Mesodermal cell (in vitro differentiated cells): ENCODE results near the gene ABCA4.
"Not testable (repeated sequence)": the region's sequence is repeated elsewhere in the genome, so short reads cannot be mapped to it uniquely, and the experiment has no call there.

Experiments used
- H3K27ac ChIP-seq: 2 replicates; pipeline ENCODE4 v1.7.0; 2013; ENCODE audit warnings: mild to moderate bottlenecking, low read depth, low read length, moderate library complexity; ENCODE audit not compliant: severe bottlenecking
- H3K36me3 ChIP-seq: 2 replicates; pipeline ENCODE4 v1.7.1; 2013; ENCODE audit warnings: mild to moderate bottlenecking, low read length, moderate library complexity; ENCODE audit not compliant: control insufficient read depth, insufficient read depth
- H3K4me1 ChIP-seq: one replicate; pipeline ENCODE4 v1.7.1; 2013; ENCODE audit warnings: mild to moderate bottlenecking, low read length; ENCODE audit not compliant: insufficient read depth, control insufficient read depth, poor library complexity, severe bottlenecking
- H3K4me3 ChIP-seq: 2 replicates; pipeline ENCODE4 v1.7.0; 2013; ENCODE audit warnings: low read length, control low read depth, mild to moderate bottlenecking; ENCODE audit not compliant: insufficient read depth, poor library complexity, severe bottlenecking; ENCODE audit errors: extremely low read depth
- H3K9me3 ChIP-seq: 2 replicates; pipeline ENCODE4 v1.7.1; 2013; ENCODE audit warnings: mild to moderate bottlenecking, low read length, moderate library complexity; ENCODE audit not compliant: control insufficient read depth
- WGBS, 2 experiments: methylation state at CpG; one replicate each; pipeline ENCODE4 v1.1.5; 2013; ENCODE audit warnings: missing lambda C conversion rate in 2 of 2; ENCODE audit not compliant: insufficient coverage in 2 of 2; 5-methylcytosine and 5-hydroxymethylcytosine counted together

Gene ABCA4

GRCh38 chr1:94000510-94001282 is 120.3 kb downstream of the ABCA4 start:
- no peaks in the 10 kb centered on the region for H3K36me3 ChIP-seq
- no peak overlapping the region for H3K27ac ChIP-seq
- H3K4me1 ChIP-seq: no peaks in the 10 kb centered on the region
- WGBS, 2 experiments: 91 to 95% methylated on average over 4 to 5 of the region's 12 CpGs
- H3K9me3 ChIP-seq: no peaks in the 10 kb centered on the region
- H3K4me3 ChIP-seq: no peak overlapping the region

- H3K36me3 ChIP-seq: no peaks in the 10 kb centered on the region
- no peaks in the 10 kb centered on the region for H3K4me1 ChIP-seq
- WGBS, 2 experiments: no CpG with 5 or more reads among the region's 3 CpGs
- no peak overlapping the region for H3K4me3 ChIP-seq
- H3K27ac ChIP-seq: no peak overlapping the region
- H3K9me3 ChIP-seq: no peaks in the 10 kb centered on the region
Observed at GRCh38 chr1:93999840-94000415, 121.0 kb downstream of the ABCA4 start.

- H3K4me3 ChIP-seq, H3K9me3 ChIP-seq, H3K4me1 ChIP-seq, H3K36me3 ChIP-seq, H3K27ac ChIP-seq: not testable (repeated sequence)
- WGBS, 2 experiments: 100% methylated on average over 1 to 2 of the region's 4 CpGs
Observed at GRCh38 chr1:93998532-93998931, 122.4 kb downstream of the ABCA4 start.

- peaks cover 12% of the 10 kb centered on the region for H3K4me1 ChIP-seq
- H3K36me3 ChIP-seq: no peaks in the 10 kb centered on the region
- 92 to 94% methylated on average over 4 to 5 of the region's 7 CpGs for WGBS, 2 experiments
- H3K27ac ChIP-seq: no peak overlapping the region
- H3K4me3 ChIP-seq: no peak overlapping the region
- no peaks in the 10 kb centered on the region for H3K9me3 ChIP-seq
Observed at GRCh38 chr1:93997756-93998155, 123.2 kb downstream of the ABCA4 start.

- Histone ChIP-seq H3K4me1 (peaks cover 12% of the 10 kb centered on the region), H3K4me3 (no peak overlapping the region), H3K9me3 (no peaks in the 10 kb centered on the region), H3K36me3 (no peaks in the 10 kb centered on the region), H3K27ac (no peak overlapping the region)
- WGBS, 2 experiments: 83 to 92% methylated on average over 1 to 2 of the region's 5 CpGs
Observed at GRCh38 chr1:93995837-93996536, 125.0 kb downstream of the ABCA4 start.

GRCh38 chr1:93993731-93994130 is 127.2 kb downstream of the ABCA4 start:
- WGBS, 2 experiments: 86 to 100% methylated on average over 2 to 3 of the region's 6 CpGs
- Histone ChIP-seq H3K9me3 (no peaks in the 10 kb centered on the region), H3K4me1 (peaks cover 12% of the 10 kb centered on the region), H3K36me3 (no peaks in the 10 kb centered on the region), H3K27ac (peak overlapping the region; percentile 51), H3K4me3 (no peak overlapping the region)

GRCh38 chr1:93992954-93993353 is 128.0 kb downstream of the ABCA4 start:
- 93 to 95% methylated on average over 10 of the region's 10 CpGs for WGBS, 2 experiments
- Histone ChIP-seq H3K36me3 (no peaks in the 10 kb centered on the region), H3K9me3 (no peaks in the 10 kb centered on the region), H3K4me3 (no peak overlapping the region), H3K27ac (no peak overlapping the region), H3K4me1 (peaks cover 12% of the 10 kb centered on the region)

GRCh38 chr1:93992190-93992589 is 128.8 kb downstream of the ABCA4 start:
- no peaks in the 10 kb centered on the region for H3K36me3 ChIP-seq
- WGBS, 2 experiments: 98 to 100% methylated on average over 6 to 8 of the region's 8 CpGs
- H3K4me3 ChIP-seq: no peak overlapping the region
- H3K27ac ChIP-seq: no peak overlapping the region
- peaks cover 12% of the 10 kb centered on the region for H3K4me1 ChIP-seq
- H3K9me3 ChIP-seq: no peaks in the 10 kb centered on the region

- H3K36me3 ChIP-seq: no peaks in the 10 kb centered on the region
- no peaks in the 10 kb centered on the region for H3K9me3 ChIP-seq
- H3K4me3 ChIP-seq: no peak overlapping the region
- peaks cover 12% of the 10 kb centered on the region for H3K4me1 ChIP-seq
- WGBS, 2 experiments: 67 to 79% methylated on average over 1 of the region's 4 CpGs
- no peak overlapping the region for H3K27ac ChIP-seq
Observed at GRCh38 chr1:93991271-93991670, 129.7 kb downstream of the ABCA4 start.

GRCh38 chr1:93990477-93990876 is 130.5 kb downstream of the ABCA4 start:
- H3K27ac ChIP-seq, H3K9me3 ChIP-seq, H3K36me3 ChIP-seq, H3K4me3 ChIP-seq: not testable (repeated sequence)
- peaks cover 12% of the 10 kb centered on the region for H3K4me1 ChIP-seq
- WGBS, 2 experiments: 100% methylated on average over 2 of the region's 3 CpGs; no CpG with 5 or more reads in 1 of the 2 experiments

- 76 to 91% methylated on average over 4 to 5 of the region's 5 CpGs for WGBS, 2 experiments
- Histone ChIP-seq H3K27ac (no peak overlapping the region), H3K4me3 (no peak overlapping the region), H3K4me1 (peaks cover 12% of the 10 kb centered on the region), H3K9me3 (no peaks in the 10 kb centered on the region), H3K36me3 (no peaks in the 10 kb centered on the region)
Observed at GRCh38 chr1:93990010-93990409, 130.9 kb downstream of the ABCA4 start.
